Keratinocyte (primary cell): Measurements from ENCODE around the gene NCKAP5. TPM values are rescaled to one million over a fixed set of nuclear protein-coding genes. Genes with fewer than 3 reads are reported as not detected.

ENCODE experiments used
- DNase-seq: peaks from one replicate; pipeline ENCODE4 v3.0.0-alpha.2; 2011; ENCODE audit warnings: low read depth, missing footprints, low spot score
- FAIRE-seq: peaks from 2 replicates; lab custom pipeline; 2011; peaks lifted over from hg19 to GRCh38; lab: Jason Lieb, UNC
- H2AFZ ChIP-seq: 2 replicates; pipeline ENCODE4 v1.6.0; 2012; ENCODE audit warnings: low read length, control low read depth, inconsistent platforms; ENCODE audit not compliant: control insufficient read depth
- H3K27ac ChIP-seq: 2 replicates; pipeline ENCODE4 v1.5.1; 2011; ENCODE audit warnings: low read length; ENCODE audit not compliant: control insufficient read depth, insufficient read depth
- H3K27me3 ChIP-seq: 3 replicates; pipeline ENCODE4 v1.6.0; 2011; ENCODE audit warnings: low read length; ENCODE audit not compliant: control insufficient read depth, insufficient read depth; ENCODE audit errors: extremely low read depth
- H3K36me3 ChIP-seq, 2 experiments: 2 replicates in 1 of 2; 3 replicates in 1 of 2; pipeline ENCODE4 v1.5.1; 2011; ENCODE audit warnings: low read length in 2 of 2, mild to moderate bottlenecking in 1 of 2; ENCODE audit not compliant: control insufficient read depth in 2 of 2, insufficient read depth in 2 of 2; ENCODE audit errors: extremely low read depth in 1 of 2
- H3K4me1 ChIP-seq: 3 replicates; pipeline ENCODE4 v1.5.1; 2011; ENCODE audit warnings: low read length; ENCODE audit not compliant: control insufficient read depth, insufficient read depth; ENCODE audit errors: extremely low read depth
- H3K4me2 ChIP-seq: 3 replicates; pipeline ENCODE4 v1.6.0; 2011; ENCODE audit warnings: low read depth, low read length; ENCODE audit not compliant: control insufficient read depth, insufficient read depth; ENCODE audit errors: extremely low read depth
- H3K4me3 ChIP-seq, 3 experiments: fragments of 200-600 bp in 1 of 3; sonication (generic) in 1 of 3; 2 replicates in 2 of 3; 3 replicates in 1 of 3; pipeline ENCODE4 v1.5.1; 2011 to 2016; ENCODE audit warnings: low read length in 3 of 3, mild to moderate bottlenecking in 3 of 3, control low read depth in 2 of 3, inconsistent platforms in 1 of 3, low read depth in 1 of 3, mixed read lengths in 1 of 3, mixed run types in 1 of 3, moderate library complexity in 1 of 3; ENCODE audit not compliant: control insufficient read depth in 2 of 3, insufficient read depth in 2 of 3; ENCODE audit errors: extremely low read depth in 1 of 3
- H3K79me2 ChIP-seq: 2 replicates; pipeline ENCODE4 v1.6.0; 2012; ENCODE audit warnings: low read length; ENCODE audit not compliant: control insufficient read depth, insufficient read depth
- H3K9ac ChIP-seq: 3 replicates; pipeline ENCODE4 v1.6.0; 2011; ENCODE audit warnings: low read length; ENCODE audit not compliant: control insufficient read depth, insufficient read depth; ENCODE audit errors: extremely low read depth
- H3K9me1 ChIP-seq: 3 replicates; pipeline ENCODE4 v1.6.0; 2011; ENCODE audit warnings: low read length; ENCODE audit not compliant: control insufficient read depth, insufficient read depth; ENCODE audit errors: extremely low read depth
- H3K9me3 ChIP-seq: 2 replicates; pipeline ENCODE4 v1.5.1; 2012; ENCODE audit warnings: low read depth, low read length; ENCODE audit not compliant: control insufficient read depth
- H4K20me1 ChIP-seq: 3 replicates; pipeline ENCODE4 v1.6.0; 2011; ENCODE audit warnings: low read length; ENCODE audit not compliant: control insufficient read depth, insufficient read depth; ENCODE audit errors: extremely low read depth
- CTCF ChIP-seq, 3 experiments: IDR thresholded peaks in 1 of 3; conservative IDR thresholded peaks in 1 of 3; optimal IDR thresholded peaks in 1 of 3; 2 replicates in 2 of 3; 3 replicates in 1 of 3; pipeline versions ENCODE3 to v1.5.1; 2011; ENCODE audit warnings: low read length in 3 of 3, mild to moderate bottlenecking in 3 of 3, moderate library complexity in 2 of 3, control low read depth in 1 of 3, inconsistent platforms in 1 of 3; ENCODE audit not compliant: insufficient read depth in 2 of 3; ENCODE audit errors: extremely low read depth in 1 of 3
- EZH2 ChIP-seq: IDR thresholded peaks from one replicate; pipeline ENCODE4 v1.6.1; 2012; ENCODE audit warnings: inconsistent platforms, mild to moderate bottlenecking, low read length, moderate library complexity
- dilution Hi-C: fragments of 300-500 bp; cut with MboI; formaldehyde crosslinking; loops from one replicate; pipeline ENCODE4 v1.7.0; 2020; ENCODE audit warnings: low sequenced_read_pairs; ENCODE audit not compliant: extremely low pct_ligation_motif_present
- polyA plus RNA-seq, 5 experiments: library from polyadenylated mRNA; depleted of rRNA in 3 of 5; stranded (reverse) in 3 of 5; stranded (forward) in 1 of 5; unstranded in 1 of 5; fragments of >200 nt; gene quantifications; 1 replicate in 1 of 5; 2 replicates in 3 of 5; 3 replicates in 1 of 5; pipeline versions ENCODE4 v1.2.1 to v1.2.3, GENCODE V29; 2011 to 2012; ENCODE audit warnings: missing spikeins in 2 of 5, low read depth in 1 of 5, low replicate concordance in 1 of 5

NCKAP5 gene
- polyA plus RNA-seq, 1 donor (not counting 4 experiments of a cell fraction or from before 2014, with no cell fraction given), result 3.6 TPM

DNA sequence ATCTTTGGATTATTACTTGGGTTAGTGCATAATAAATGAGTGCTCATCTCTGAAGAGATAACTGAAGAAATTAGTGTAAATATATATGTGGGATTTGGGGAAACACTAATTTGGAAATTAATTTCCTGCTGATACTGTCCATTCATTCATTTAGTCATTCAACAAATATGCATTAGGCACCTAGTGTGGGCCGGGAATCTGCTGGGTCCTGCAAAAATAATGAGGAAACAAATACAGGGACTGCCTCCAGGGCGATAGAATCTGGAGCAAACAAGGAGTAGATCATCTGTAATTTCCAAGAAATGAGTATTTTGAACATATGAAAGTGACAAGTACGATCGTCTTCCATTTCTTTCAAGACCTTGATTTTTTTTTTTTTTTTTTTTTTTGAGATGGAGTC, 694.5 kb downstream of the NCKAP5 start:
- no peak overlapping the region for H3K9ac ChIP-seq
- no peaks in the 10 kb centered on the region for H4K20me1 ChIP-seq
- H3K9me3 ChIP-seq, result no peaks in the 10 kb centered on the region
- TF ChIP-seq EZH2, result no peak
- H3K79me2 ChIP-seq, result no peaks in the 10 kb centered on the region
- no peaks in the 10 kb centered on the region for H3K36me3 ChIP-seq
- dilution Hi-C loops, result no loop called here
- FAIRE-seq (no peak), DNase-seq (no peak)
- H3K4me2 ChIP-seq, result no peak overlapping the region
- H2AFZ ChIP-seq, result no peak overlapping the region
- no peaks in the 10 kb centered on the region for H3K27me3 ChIP-seq
- H3K4me1 ChIP-seq, result no peaks in the 10 kb centered on the region
- no peak overlapping the region for H3K4me3 ChIP-seq
- no peak overlapping the region for H3K27ac ChIP-seq
- H3K9me1 ChIP-seq, result no peaks in the 10 kb centered on the region

GRCh38 chr2:132871831-132872230, 696.4 kb downstream of the NCKAP5 start:
- Histone ChIP-seq H3K36me3 (no peaks in the 10 kb centered on the region), H3K27me3 (no peaks in the 10 kb centered on the region), H3K4me1 (no peaks in the 10 kb centered on the region), H3K4me3 (no peak overlapping the region), H3K27ac (no peak overlapping the region), H3K9me3 (no peaks in the 10 kb centered on the region), H3K9ac (no peak overlapping the region), H3K79me2 (no peaks in the 10 kb centered on the region), H3K9me1 (no peaks in the 10 kb centered on the region), H4K20me1 (no peaks in the 10 kb centered on the region), H3K4me2 (no peak overlapping the region), H2AFZ (no peak overlapping the region)
- FAIRE-seq, result no peak
- DNase-seq, result no peak
- dilution Hi-C loops, result no loop called here
- TF ChIP-seq CTCF (optimal IDR thresholded peaks at IDR 0.05 in 1 of 3, IDR thresholded peaks at IDR 0.05 in 1 of 3, conservative IDR thresholded peaks at IDR 0.05 in 1 of 3; ENCODE audit: extremely low read depth in 1 of 3, insufficient read depth in 2 of 3, low read length in 3 of 3), result no peak
- no peak for TF ChIP-seq EZH2

DNA sequence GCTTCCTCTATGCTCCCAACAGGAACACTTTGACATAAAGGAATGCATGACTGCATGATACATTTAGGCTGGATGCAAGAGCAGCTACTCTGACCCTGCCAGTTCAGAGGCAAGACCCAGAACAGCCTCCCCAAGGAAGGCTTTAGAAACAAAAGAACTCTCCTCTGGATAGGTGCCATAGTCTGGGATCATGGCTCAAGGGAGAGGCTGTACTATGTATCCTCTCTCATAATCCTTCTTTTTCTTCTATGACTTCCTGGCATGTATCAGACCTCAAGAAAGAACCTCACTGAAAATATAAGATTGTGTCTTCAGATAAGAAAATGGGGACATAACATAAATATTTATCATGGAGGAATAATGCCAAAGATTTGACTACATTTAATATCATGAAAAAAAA, 704.3 kb downstream of the NCKAP5 start:
- Histone ChIP-seq H3K4me3 (no peak overlapping the region), H3K9me3 (no peaks in the 10 kb centered on the region), H3K27ac (no peak overlapping the region), H2AFZ (no peak overlapping the region), H4K20me1 (no peaks in the 10 kb centered on the region), H3K9ac (no peak overlapping the region), H3K4me1 (peaks cover 4% of the 10 kb centered on the region), H3K79me2 (no peaks in the 10 kb centered on the region), H3K36me3 (no peaks in the 10 kb centered on the region), H3K27me3 (no peaks in the 10 kb centered on the region), H3K4me2 (no peak overlapping the region), H3K9me1 (no peaks in the 10 kb centered on the region)
- dilution Hi-C loops, result no loop called here
- no peak for TF ChIP-seq EZH2
- no peak for FAIRE-seq
- DNase-seq, result no peak
